ENCODE results near the gene RYR3. TPM values are rescaled to one million over a fixed set of nuclear protein-coding genes. Genes with fewer than 3 reads are reported as not detected.

RYR3 gene
- total RNA-seq, 1 donor from 2014 or later: 0.07 TPM

DNA sequence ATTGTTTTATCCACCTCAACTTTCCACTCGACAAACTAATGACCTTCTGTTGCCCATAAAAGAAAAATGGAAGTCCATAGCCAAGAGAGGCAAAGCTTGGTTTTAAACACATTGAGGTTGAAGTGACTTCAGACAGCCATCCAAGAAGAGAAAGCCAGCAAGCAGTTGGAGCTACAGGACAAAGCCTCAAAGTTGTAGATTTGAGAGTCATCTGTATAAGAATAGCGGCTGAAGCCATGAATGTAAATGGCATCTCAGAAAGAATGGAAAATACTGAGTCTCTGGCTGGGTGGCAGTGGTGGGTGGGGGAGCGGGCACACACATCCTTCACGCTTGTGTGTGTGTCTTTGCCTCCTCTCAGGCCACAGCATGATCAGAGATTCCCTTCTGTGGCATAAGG lies 533.4 kb downstream of the RYR3 start:
- no peaks in the 10 kb centered on the region for H3K9me3 Mint-ChIP-seq (ENCODE audit: low read depth)
- no peak overlapping the region for H3K4me3 Mint-ChIP-seq (ENCODE audit: unreplicated experiment)
- H3K36me3 Mint-ChIP-seq (ENCODE audit: low read depth): no peaks in the 10 kb centered on the region
- no peaks in the 10 kb centered on the region for H3K4me1 Mint-ChIP-seq (ENCODE audit: low read depth)
- no peak overlapping the region for H3K27ac Mint-ChIP-seq (ENCODE audit: unreplicated experiment)
- H3K27me3 Mint-ChIP-seq (ENCODE audit: low read depth): no peaks in the 10 kb centered on the region
- no peak for DNase-seq (ENCODE audit: low spot score)
- TF ChIP-seq, protein P1, sequence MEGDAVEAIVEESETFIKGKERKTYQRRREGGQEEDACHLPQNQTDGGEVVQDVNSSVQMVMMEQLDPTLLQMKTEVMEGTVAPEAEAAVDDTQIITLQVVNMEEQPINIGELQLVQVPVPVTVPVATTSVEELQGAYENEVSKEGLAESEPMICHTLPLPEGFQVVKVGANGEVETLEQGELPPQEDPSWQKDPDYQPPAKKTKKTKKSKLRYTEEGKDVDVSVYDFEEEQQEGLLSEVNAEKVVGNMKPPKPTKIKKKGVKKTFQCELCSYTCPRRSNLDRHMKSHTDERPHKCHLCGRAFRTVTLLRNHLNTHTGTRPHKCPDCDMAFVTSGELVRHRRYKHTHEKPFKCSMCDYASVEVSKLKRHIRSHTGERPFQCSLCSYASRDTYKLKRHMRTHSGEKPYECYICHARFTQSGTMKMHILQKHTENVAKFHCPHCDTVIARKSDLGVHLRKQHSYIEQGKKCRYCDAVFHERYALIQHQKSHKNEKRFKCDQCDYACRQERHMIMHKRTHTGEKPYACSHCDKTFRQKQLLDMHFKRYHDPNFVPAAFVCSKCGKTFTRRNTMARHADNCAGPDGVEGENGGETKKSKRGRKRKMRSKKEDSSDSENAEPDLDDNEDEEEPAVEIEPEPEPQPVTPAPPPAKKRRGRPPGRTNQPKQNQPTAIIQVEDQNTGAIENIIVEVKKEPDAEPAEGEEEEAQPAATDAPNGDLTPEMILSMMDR (IDR thresholded peaks at IDR 0.05): no peak

DNA sequence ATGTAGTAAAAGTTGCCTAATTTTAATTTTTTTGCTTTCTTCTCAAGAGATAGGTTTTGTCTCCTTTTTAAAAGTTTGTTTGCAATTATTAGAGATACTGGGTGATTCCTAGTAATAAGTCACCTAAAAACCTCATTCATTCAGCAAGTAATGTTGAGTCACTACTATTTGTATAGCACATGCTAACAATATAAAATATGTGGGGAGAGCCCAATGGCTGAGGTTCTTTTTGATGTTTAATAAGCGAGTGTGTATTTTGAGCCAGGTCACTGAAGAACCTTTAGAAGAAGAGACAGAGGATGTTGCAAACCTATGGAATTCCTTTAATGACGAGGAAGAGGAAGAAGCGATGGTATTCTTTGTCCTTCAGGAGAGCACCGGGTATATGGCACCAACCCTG lies 533.8 kb downstream of the RYR3 start:
- Mint-ChIP-seq H3K36me3 (ENCODE audit: low read depth) (no peaks in the 10 kb centered on the region), H3K9me3 (ENCODE audit: low read depth) (no peaks in the 10 kb centered on the region), H3K4me1 (ENCODE audit: low read depth) (no peaks in the 10 kb centered on the region), H3K27me3 (ENCODE audit: low read depth) (no peaks in the 10 kb centered on the region), H3K4me3 (ENCODE audit: unreplicated experiment) (no peak overlapping the region), H3K27ac (ENCODE audit: unreplicated experiment) (no peak overlapping the region)
- no peak for DNase-seq (ENCODE audit: low spot score)
- TF ChIP-seq, protein P1 (IDR thresholded peaks at IDR 0.05): no peak

DNA sequence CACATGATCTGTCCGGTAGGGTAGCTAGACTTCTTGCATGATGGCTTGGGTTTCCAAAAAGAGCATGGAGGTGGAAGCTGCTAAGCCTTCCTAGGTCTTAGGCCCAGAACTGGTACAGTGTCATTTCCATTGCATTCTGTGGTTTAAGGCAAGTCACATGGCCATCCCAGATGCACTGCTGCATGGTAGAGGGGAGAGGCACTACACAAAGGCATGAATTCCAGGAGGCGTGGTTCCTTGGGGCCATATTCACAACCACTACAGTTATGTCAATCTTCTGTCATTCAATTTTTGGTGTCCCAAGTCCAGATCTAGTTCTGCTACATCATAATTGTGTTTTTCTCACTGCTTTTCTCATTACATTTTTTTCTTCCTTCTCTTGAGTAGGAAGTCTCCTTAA lies 535.4 kb downstream of the RYR3 start:
- Mint-ChIP-seq H3K9me3 (ENCODE audit: low read depth) (no peaks in the 10 kb centered on the region), H3K27ac (ENCODE audit: unreplicated experiment) (no peak overlapping the region), H3K4me1 (ENCODE audit: low read depth) (no peaks in the 10 kb centered on the region), H3K4me3 (ENCODE audit: unreplicated experiment) (no peak overlapping the region), H3K27me3 (ENCODE audit: low read depth) (no peaks in the 10 kb centered on the region), H3K36me3 (ENCODE audit: low read depth) (no peaks in the 10 kb centered on the region)
- TF ChIP-seq, protein P1 (IDR thresholded peaks at IDR 0.05): no peak
- DNase-seq (ENCODE audit: low spot score): no peak

DNA sequence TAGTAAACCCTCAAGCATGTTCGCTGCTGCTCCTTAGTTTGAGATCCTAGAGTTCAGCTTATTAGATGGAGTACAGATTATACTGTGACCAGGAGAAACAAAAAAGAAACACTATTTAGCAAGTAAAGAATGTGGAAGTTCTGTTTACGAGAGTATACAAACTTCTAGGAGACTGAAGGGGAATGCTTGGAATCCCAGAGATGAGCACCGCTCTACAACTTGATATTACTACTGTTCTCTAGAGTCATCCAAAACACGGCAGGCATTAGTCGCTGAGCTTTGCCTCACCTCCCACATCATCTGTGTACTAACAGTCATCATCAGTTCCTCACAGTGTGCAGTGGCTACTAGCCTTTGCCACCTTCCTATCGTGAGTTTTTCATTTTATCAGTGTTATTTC lies 536.1 kb downstream of the RYR3 start:
- no peaks in the 10 kb centered on the region for H3K9me3 Mint-ChIP-seq (ENCODE audit: low read depth)
- no peak overlapping the region for H3K27ac Mint-ChIP-seq (ENCODE audit: unreplicated experiment)
- no peaks in the 10 kb centered on the region for H3K4me1 Mint-ChIP-seq (ENCODE audit: low read depth)

DNA sequence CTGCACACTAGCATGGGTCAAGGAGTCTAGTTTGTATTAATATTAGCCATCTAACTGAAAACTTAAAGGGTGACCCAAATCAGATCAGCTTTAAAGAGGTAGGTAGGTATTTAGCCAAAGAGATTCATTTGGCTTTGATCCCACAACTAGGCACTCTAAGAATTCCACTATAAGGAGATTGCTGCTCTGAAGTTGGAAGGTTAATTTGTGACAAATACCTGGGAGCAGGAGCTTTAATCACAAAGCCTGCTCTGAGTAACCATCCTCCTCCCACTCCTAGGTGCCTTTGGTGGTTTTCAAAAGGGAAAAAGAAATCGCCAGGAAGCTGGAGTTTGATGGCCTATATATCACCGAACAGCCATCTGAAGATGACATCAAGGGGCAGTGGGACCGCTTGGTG lies 537.2 kb downstream of the RYR3 start:
- no peaks in the 10 kb centered on the region for H3K9me3 Mint-ChIP-seq (ENCODE audit: low read depth)
- no peaks in the 10 kb centered on the region for H3K36me3 Mint-ChIP-seq (ENCODE audit: low read depth)
- TF ChIP-seq, protein P1 (IDR thresholded peaks at IDR 0.05): no peak
- peaks cover 9% of the 10 kb centered on the region for H3K4me1 Mint-ChIP-seq (ENCODE audit: low read depth)
- no peaks in the 10 kb centered on the region for H3K27me3 Mint-ChIP-seq (ENCODE audit: low read depth)
- no peak overlapping the region for H3K4me3 Mint-ChIP-seq (ENCODE audit: unreplicated experiment)
- no peak overlapping the region for H3K27ac Mint-ChIP-seq (ENCODE audit: unreplicated experiment)
- no peak for DNase-seq (ENCODE audit: low spot score)

More for the DNA sequence above, 536.1 kb downstream of the RYR3 start:
- DNase-seq (ENCODE audit: low spot score): no peak
- no peak overlapping the region for H3K4me3 Mint-ChIP-seq (ENCODE audit: unreplicated experiment)
- TF ChIP-seq, protein P1 (IDR thresholded peaks at IDR 0.05): no peak
- H3K36me3 Mint-ChIP-seq (ENCODE audit: low read depth): no peaks in the 10 kb centered on the region
- H3K27me3 Mint-ChIP-seq (ENCODE audit: low read depth): no peaks in the 10 kb centered on the region

Data from chondrocyte (in vitro differentiated cells).